GM19240 (cell line): ENCODE data around the gene GPAT3.

Source experiments
- DNase-seq: peaks from one replicate; pipeline ENCODE4 v3.0.0; 2011; ENCODE audit warnings: low spot score; ENCODE audit not compliant: insufficient read length

GPAT3 gene

DNA sequence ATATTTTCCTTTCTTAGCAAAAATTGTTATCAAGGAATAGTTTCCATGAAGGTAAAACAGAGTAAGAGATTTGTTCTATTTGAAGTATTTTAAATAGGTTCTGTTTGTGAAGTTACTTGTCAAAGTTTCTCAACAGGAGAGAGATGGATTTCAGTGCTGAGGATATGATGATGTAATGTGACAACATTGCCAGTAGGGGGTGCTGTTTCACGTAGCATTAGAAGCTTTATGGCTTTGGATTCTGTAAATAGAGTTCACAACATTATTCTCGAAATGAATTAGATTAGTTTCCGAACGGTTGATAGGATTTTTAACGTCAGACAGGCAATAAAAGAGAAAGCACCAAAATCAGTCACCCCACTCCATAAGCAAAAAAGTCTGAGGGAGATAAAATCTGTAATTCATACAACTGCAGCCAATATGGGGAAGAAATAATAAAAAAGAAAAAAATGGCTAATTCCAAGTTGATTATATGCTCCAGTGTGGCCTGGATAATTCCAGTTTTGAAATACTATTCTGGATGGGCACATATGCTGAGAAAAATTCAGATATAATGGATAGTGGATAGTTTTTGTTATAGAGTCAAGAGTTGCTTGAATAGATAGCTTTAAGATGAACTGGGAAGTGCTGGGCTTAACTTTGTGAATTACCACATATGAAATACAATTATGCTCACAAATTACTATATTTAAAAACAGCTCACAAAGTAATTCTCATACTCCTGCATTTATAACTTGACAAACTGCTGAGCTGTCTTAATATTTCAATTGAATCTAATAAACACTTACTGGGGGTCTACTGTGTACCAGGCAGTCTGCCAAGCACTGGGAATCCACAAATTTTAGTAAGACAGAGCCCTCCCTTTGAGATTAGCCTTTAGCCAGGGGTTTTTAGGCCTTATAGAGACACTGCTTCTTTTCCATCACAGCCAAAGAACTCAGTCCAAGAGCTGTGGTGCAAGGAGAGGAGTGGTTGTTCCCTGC, 109.1 kb downstream of the GPAT3 start:
- peak; percentile 10 for DNase-seq

GRCh38 chr4:83646538-83647239, 110.8 kb downstream of the GPAT3 start:
- no peak for DNase-seq

DNA sequence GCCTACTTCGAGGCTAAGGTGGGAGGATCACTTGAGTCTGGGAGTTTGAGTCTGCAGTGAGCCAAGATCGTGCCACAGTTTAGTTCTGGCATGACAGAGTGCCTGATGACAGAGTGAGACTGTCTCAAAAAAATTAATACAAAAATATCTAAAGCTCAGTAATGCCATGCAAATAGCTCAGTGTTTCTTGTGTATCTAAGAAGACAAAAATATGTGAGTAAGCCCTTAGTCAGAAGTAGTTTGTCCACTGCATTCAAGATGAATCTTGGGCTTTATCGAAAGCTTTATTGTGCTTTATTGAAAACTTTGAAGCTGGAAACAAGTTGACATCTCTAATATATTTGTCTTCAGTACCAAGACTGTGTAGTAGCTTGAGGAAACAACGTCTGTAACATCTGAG, 115.9 kb downstream of the GPAT3 start:
- no peak for DNase-seq
